Neuronal stem cell (in vitro differentiated cells): Measurements from ENCODE around the gene DCP1A.

Experiments used
- DNase-seq: peaks from one replicate; pipeline ENCODE4 v3.0.0-alpha.2; 2013; ENCODE audit warnings: low spot score
- H2AFZ ChIP-seq: one replicate; pipeline ENCODE4 v1.6.1; 2013; ENCODE audit warnings: mild to moderate bottlenecking, low read length, inconsistent platforms
- H2AK5ac ChIP-seq: 2 replicates; pipeline ENCODE4 v1.6.1; 2013; ENCODE audit warnings: low read depth, mild to moderate bottlenecking, inconsistent platforms, low read length, moderate library complexity, mixed read lengths
- H2BK120ac ChIP-seq: 2 replicates; pipeline ENCODE4 v1.6.1; 2013; ENCODE audit warnings: low read depth, mild to moderate bottlenecking, inconsistent platforms, low read length, moderate library complexity, mixed read lengths
- H2BK12ac ChIP-seq: one replicate; pipeline ENCODE4 v1.6.1; 2013; ENCODE audit warnings: low read length, inconsistent platforms
- H2BK15ac ChIP-seq: 2 replicates; pipeline ENCODE4 v1.6.1; 2013; ENCODE audit warnings: mild to moderate bottlenecking, low read length, inconsistent platforms, mixed read lengths
- H2BK5ac ChIP-seq: one replicate; pipeline ENCODE4 v1.6.1; 2013; ENCODE audit warnings: inconsistent platforms, mild to moderate bottlenecking, low read length, moderate library complexity
- H3K14ac ChIP-seq: one replicate; pipeline ENCODE4 v1.6.1; 2013; ENCODE audit warnings: low read length, inconsistent platforms
- H3K18ac ChIP-seq: 2 replicates; pipeline ENCODE4 v1.6.1; 2013; ENCODE audit warnings: low read length, inconsistent platforms
- H3K23ac ChIP-seq: 2 replicates; pipeline ENCODE4 v1.6.1; 2013; ENCODE audit warnings: low read depth, mild to moderate bottlenecking, mixed read lengths, low read length, inconsistent platforms; ENCODE audit not compliant: poor library complexity
- H3K27ac ChIP-seq: replicated peaks from 3 replicates; pipeline ENCODE4 v1.5.1; 2013; ENCODE audit warnings: low read length, inconsistent platforms
- H3K27me3 ChIP-seq, 3 experiments: 2 replicates each; pipeline ENCODE4 v1.6.1; 2013; ENCODE audit warnings: low read length in 3 of 3, mild to moderate bottlenecking in 2 of 3, inconsistent platforms in 1 of 3, low read depth in 1 of 3, mixed read lengths in 1 of 3, moderate library complexity in 1 of 3; ENCODE audit not compliant: control insufficient read depth in 3 of 3, insufficient read depth in 3 of 3
- H3K36me3 ChIP-seq, 2 donors: replicated peaks in 1 of 2; 2 replicates each; pipeline ENCODE4 v1.6.1; 2013; ENCODE audit warnings: low read length in 2 of 2; ENCODE audit not compliant: control insufficient read depth in 2 of 2, insufficient read depth in 2 of 2
- H3K4ac ChIP-seq: 2 replicates; pipeline ENCODE4 v1.6.1; 2013; ENCODE audit warnings: inconsistent platforms, mild to moderate bottlenecking, low read length, moderate library complexity
- H3K4me1 ChIP-seq, 2 donors: 1 replicate in 1 of 2; 2 replicates in 1 of 2; pipeline ENCODE4 v1.6.1; 2013; ENCODE audit warnings: low read length in 2 of 2, low read depth in 1 of 2; ENCODE audit not compliant: control insufficient read depth in 2 of 2, insufficient read depth in 1 of 2
- H3K4me2 ChIP-seq: one replicate; pipeline ENCODE4 v1.6.1; 2013; ENCODE audit warnings: mild to moderate bottlenecking, low read length, inconsistent platforms; ENCODE audit not compliant: insufficient read depth, poor library complexity, severe bottlenecking
- H3K4me3 ChIP-seq, 2 donors: 2 replicates each; pipeline ENCODE4 v1.5.1; 2013; ENCODE audit warnings: low read length in 2 of 2, mild to moderate bottlenecking in 2 of 2, inconsistent platforms in 1 of 2, moderate library complexity in 1 of 2
- H3K79me1 ChIP-seq: one replicate; pipeline ENCODE4 v1.6.1; 2013; ENCODE audit warnings: low read depth, mild to moderate bottlenecking, inconsistent platforms, low read length, moderate library complexity
- H3K9ac ChIP-seq: one replicate; pipeline ENCODE4 v1.6.1; 2013; ENCODE audit warnings: mild to moderate bottlenecking, low read depth, low read length, inconsistent platforms; ENCODE audit not compliant: poor library complexity
- H3K9me3 ChIP-seq, 2 donors: replicated peaks in 1 of 2; 2 replicates each; pipeline versions ENCODE3 to v1.6.1; 2013; ENCODE audit warnings: low read length in 2 of 2, mild to moderate bottlenecking in 2 of 2, inconsistent platforms in 1 of 2, low read depth in 1 of 2, mixed read lengths in 1 of 2, moderate library complexity in 1 of 2; ENCODE audit not compliant: control insufficient read depth in 2 of 2, insufficient read depth in 1 of 2
- H4K8ac ChIP-seq: one replicate; pipeline ENCODE4 v1.6.1; 2013; ENCODE audit warnings: low read depth, mild to moderate bottlenecking, inconsistent platforms, low read length, moderate library complexity
- H4K91ac ChIP-seq: one replicate; pipeline ENCODE4 v1.6.1; 2013; ENCODE audit warnings: low read length, low read depth, mild to moderate bottlenecking, inconsistent platforms; ENCODE audit not compliant: poor library complexity
- WGBS, 2 donors: extraction: QIAGEN DNeasy Blood & Tissue Kit; methylation state at CpG; one replicate each; pipeline ENCODE4 v1.1.7; 2013; ENCODE audit warnings: missing lambda C conversion rate in 2 of 2, mixed read lengths in 1 of 2; ENCODE audit not compliant: insufficient read length in 2 of 2, insufficient replicate concordance in 1 of 2; ENCODE audit errors: extremely low coverage in 2 of 2; 5-methylcytosine and 5-hydroxymethylcytosine counted together

Gene DCP1A

GRCh38 chr3:53380306-53380705 lies 33.0 kb upstream of the DCP1A start:
- Histone ChIP-seq H3K4me2 (no peak overlapping the region), H2BK120ac (no peak overlapping the region), H2AFZ (no peak overlapping the region), H3K9ac (no peak overlapping the region), H3K27me3 (peaks cover 0 to 3% (median 0%) of the 10 kb centered on the region in 3 experiments), H3K18ac (no peak overlapping the region), H3K4me3 (no peak overlapping the region), H3K79me1 (no peaks in the 10 kb centered on the region), H2BK15ac (no peak overlapping the region), H3K4me1 (peaks cover 0 to 2% of the 10 kb centered on the region in 2 donors), H4K91ac (no peak overlapping the region), H2BK12ac (no peak overlapping the region), H3K14ac (no peak overlapping the region), H3K36me3 (no peaks in the 10 kb centered on the region), H3K4ac (no peak overlapping the region), H2AK5ac (no peak overlapping the region), H4K8ac (no peak overlapping the region), H3K27ac (no peak overlapping the region), H2BK5ac (no peak overlapping the region), H3K9me3 (no peaks in the 10 kb centered on the region), H3K23ac (no peak overlapping the region)
- no CpG with 5 or more reads among the region's 1 CpG for WGBS, 2 donors
- DNase-seq, result no peak

- Histone ChIP-seq H2BK15ac (no peak overlapping the region), H2AK5ac (no peak overlapping the region), H3K9ac (no peak overlapping the region), H2BK120ac (no peak overlapping the region), H3K14ac (no peak overlapping the region), H4K8ac (no peak overlapping the region), H4K91ac (no peak overlapping the region), H3K4me1 (peaks cover 0 to 2% of the 10 kb centered on the region in 2 donors), H3K27me3 (peaks cover 0 to 3% (median 0%) of the 10 kb centered on the region in 3 experiments), H2BK12ac (no peak overlapping the region), H3K36me3 (no peaks in the 10 kb centered on the region), H3K9me3 (no peaks in the 10 kb centered on the region), H2BK5ac (no peak overlapping the region), H2AFZ (no peak overlapping the region), H3K18ac (no peak overlapping the region), H3K4me2 (no peak overlapping the region), H3K4me3 (no peak overlapping the region), H3K27ac (no peak overlapping the region), H3K4ac (no peak overlapping the region), H3K79me1 (no peaks in the 10 kb centered on the region), H3K23ac (no peak overlapping the region)
- WGBS, 2 donors, result no CpG with 5 or more reads among the region's 1 CpG
- DNase-seq, result no peak
Observed at GRCh38 chr3:53379898-53380297, 32.6 kb upstream of the DCP1A start.

GRCh38 chr3:53377794-53378193 lies 30.5 kb upstream of the DCP1A start:
- no peak overlapping the region for H3K18ac ChIP-seq
- no peak overlapping the region for H2AFZ ChIP-seq
- H2BK120ac ChIP-seq, result no peak overlapping the region
- no peaks in the 10 kb centered on the region for H3K36me3 ChIP-seq
- H3K4me2 ChIP-seq, result no peak overlapping the region
- no peak overlapping the region for H2BK15ac ChIP-seq
- H3K14ac ChIP-seq, result no peak overlapping the region
- H3K9me3 ChIP-seq, result no peaks in the 10 kb centered on the region
- no peak overlapping the region for H4K8ac ChIP-seq
- H3K4me3 ChIP-seq, result no peak overlapping the region
- H2AK5ac ChIP-seq, result no peak overlapping the region
- H3K79me1 ChIP-seq, result no peaks in the 10 kb centered on the region
- no peak for DNase-seq
- no peak overlapping the region for H4K91ac ChIP-seq
- WGBS, 2 donors, result no CpG with 5 or more reads among the region's 4 CpGs
- H2BK5ac ChIP-seq, result no peak overlapping the region
- H3K9ac ChIP-seq, result no peak overlapping the region
- H3K4me1 ChIP-seq, result peaks cover 0 to 2% of the 10 kb centered on the region in 2 donors
- H2BK12ac ChIP-seq, result no peak overlapping the region
- H3K23ac ChIP-seq, result no peak overlapping the region
- no peak overlapping the region for H3K4ac ChIP-seq
- no peak overlapping the region for H3K27ac ChIP-seq
- no peaks in the 10 kb centered on the region for H3K27me3 ChIP-seq

- H3K4me3 ChIP-seq, result no peak overlapping the region
- H3K79me1 ChIP-seq, result no peaks in the 10 kb centered on the region
- no peak overlapping the region for H3K14ac ChIP-seq
- no peak overlapping the region for H3K4ac ChIP-seq
- no peak overlapping the region for H2BK120ac ChIP-seq
- H3K9me3 ChIP-seq, result no peaks in the 10 kb centered on the region
- no peak overlapping the region for H2BK12ac ChIP-seq
- no peak overlapping the region for H4K8ac ChIP-seq
- no peak overlapping the region for H3K9ac ChIP-seq
- no peak overlapping the region for H2BK5ac ChIP-seq
- H3K27ac ChIP-seq, result no peak overlapping the region
- H3K4me2 ChIP-seq, result no peak overlapping the region
- no peak overlapping the region for H2BK15ac ChIP-seq
- no peak for DNase-seq
- WGBS, 2 donors, result no CpG with 5 or more reads among the region's 3 CpGs
- H3K4me1 ChIP-seq, result peaks cover 0 to 2% of the 10 kb centered on the region in 2 donors
- no peak overlapping the region for H3K23ac ChIP-seq
- no peak overlapping the region for H2AFZ ChIP-seq
- H3K27me3 ChIP-seq, result no peaks in the 10 kb centered on the region
- no peaks in the 10 kb centered on the region for H3K36me3 ChIP-seq
- no peak overlapping the region for H4K91ac ChIP-seq
- H2AK5ac ChIP-seq, result no peak overlapping the region
- H3K18ac ChIP-seq, result no peak overlapping the region
Observed at GRCh38 chr3:53376679-53377078, 29.3 kb upstream of the DCP1A start.
